ENCODE data around the gene ZEB1. TPM values are rescaled to one million over a fixed set of nuclear protein-coding genes. Genes with fewer than 3 reads are reported as not detected.

ZEB1 gene
- total and polyA plus RNA-seq, 2 of the 8 experiments (the other 6 are each of a cell fraction or from before 2014, with no cell fraction given): 0.08 to 0.15 TPM

- ChIA-PET POLR2A (ENCODE audit: partially characterized antibody) (no interaction called here), CTCF (ENCODE audit: partially characterized antibody) (no interaction called here)
- Histone ChIP-seq H2BK20ac (ENCODE audit: low read length) (no peak overlapping the region), H3K9me3 (ENCODE audit: insufficient read depth in 2 of 2, low read depth in 1 of 2, low read length in 1 of 2) (no peaks in the 10 kb centered on the region), H3K23me2 (ENCODE audit: low read depth, low read length) (no peaks in the 10 kb centered on the region), H4K20me1 (replicated peaks in 1 of 2; ENCODE audit: control insufficient read depth in 1 of 2, insufficient read depth in 2 of 2, low read length in 2 of 2) (no peaks in the 10 kb centered on the region), H2BK12ac (ENCODE audit: low read depth, low read length) (no peak overlapping the region), H2AFZ (ENCODE audit: low read length) (no peak overlapping the region), H3K79me2 (ENCODE audit: control insufficient read depth in 1 of 2, insufficient read depth in 2 of 2, low read length in 2 of 2) (no peaks in the 10 kb centered on the region), H3K4me1 (replicated peaks in 1 of 4; ENCODE audit: control insufficient read depth in 3 of 4, insufficient read depth in 4 of 4, low read length in 3 of 4) (no peaks in the 10 kb centered on the region), H4K5ac (ENCODE audit: insufficient read length, low read depth, low read length) (no peak overlapping the region), H3K79me1 (ENCODE audit: low read depth, low read length) (no peaks in the 10 kb centered on the region), H2AK5ac (ENCODE audit: low read depth, low read length) (no peak overlapping the region), H3K18ac (ENCODE audit: extremely low read depth, low read length) (no peak overlapping the region), H3K4me3 (ENCODE audit: extremely low read depth in 1 of 4, insufficient read depth in 2 of 4, low read depth in 3 of 4, low read length in 4 of 4) (no peak overlapping the region), H3K27me3 (replicated peaks in 1 of 4; ENCODE audit: control insufficient read depth in 3 of 4, extremely low read depth in 1 of 4, insufficient read depth in 3 of 4, low read length in 3 of 4) (no peaks in the 10 kb centered on the region), H2BK120ac (replicated peaks; ENCODE audit: low read depth, low read length) (no peak overlapping the region), H2BK15ac (ENCODE audit: low read length) (no peak overlapping the region), H3K14ac (ENCODE audit: insufficient read length) (no peak overlapping the region), H3K4me2 (ENCODE audit: insufficient read depth in 1 of 2, low read depth in 2 of 2, low read length in 2 of 2) (no peak overlapping the region), H3K36me3 (ENCODE audit: control insufficient read depth in 2 of 4, insufficient read depth in 4 of 4, low read length in 3 of 4) (no peaks in the 10 kb centered on the region), H3K9ac (replicated peaks in 1 of 4; ENCODE audit: extremely low read depth in 1 of 4, low read depth in 3 of 4, low read length in 3 of 4) (no peak overlapping the region), H3K27ac (ENCODE audit: low read depth, low read length) (no peak overlapping the region), H2BK5ac (ENCODE audit: low read depth, low read length) (no peak overlapping the region), H3K4ac (replicated peaks; ENCODE audit: insufficient read length, low read depth, low read length) (no peak overlapping the region), H4K8ac (ENCODE audit: extremely low read depth, insufficient read depth, low read length) (no peak overlapping the region), H3K56ac (replicated peaks; ENCODE audit: insufficient read length, low read depth, low read length) (no peak overlapping the region), H4K91ac (replicated peaks; ENCODE audit: insufficient read length, low read length) (no peak overlapping the region), H3K23ac (ENCODE audit: insufficient read length) (no peak overlapping the region)
- TF ChIP-seq JUN (IDR thresholded peaks at IDR 0.05; ENCODE audit: low read depth, low read length) (no peak), CHD1 (IDR thresholded peaks at IDR 0.05; ENCODE audit: low read depth, low read length) (no peak), SIRT6 (IDR thresholded peaks at IDR 0.05; ENCODE audit: low read length) (no peak), EZH2 (IDR thresholded peaks at IDR 0.05; ENCODE audit: low read depth, low read length, severe bottlenecking) (no peak), ASH2L (IDR thresholded peaks at IDR 0.05; ENCODE audit: low read length) (no peak), YY1 (IDR thresholded peaks at IDR 0.05; ENCODE audit: low read depth, low read length) (no peak), CBX8 (IDR thresholded peaks at IDR 0.05; ENCODE audit: borderline replicate concordance, low read depth, low read length) (no peak), TBP (IDR thresholded peaks at IDR 0.05; ENCODE audit: low read depth, low read length) (no peak), SUZ12 (IDR thresholded peaks at IDR 0.05; ENCODE audit: low read length) (no peak)
- DNase-seq (ENCODE audit: low read depth in 1 of 2, low spot score in 2 of 2): no peak
- no peak for FAIRE-seq
These were observed 80.6 kb downstream of the ZEB1 start for GRCh38 chr10:31399631-31400030.
